ENCODE results near the gene OSBPL2. TPM values are rescaled to one million over a fixed set of nuclear protein-coding genes. Genes with fewer than 3 reads are reported as not detected.

The OSBPL2 gene
- total and polyA plus RNA-seq, 2 experiments from 2014 or later, result 16.6 to 31.2 TPM

DNA sequence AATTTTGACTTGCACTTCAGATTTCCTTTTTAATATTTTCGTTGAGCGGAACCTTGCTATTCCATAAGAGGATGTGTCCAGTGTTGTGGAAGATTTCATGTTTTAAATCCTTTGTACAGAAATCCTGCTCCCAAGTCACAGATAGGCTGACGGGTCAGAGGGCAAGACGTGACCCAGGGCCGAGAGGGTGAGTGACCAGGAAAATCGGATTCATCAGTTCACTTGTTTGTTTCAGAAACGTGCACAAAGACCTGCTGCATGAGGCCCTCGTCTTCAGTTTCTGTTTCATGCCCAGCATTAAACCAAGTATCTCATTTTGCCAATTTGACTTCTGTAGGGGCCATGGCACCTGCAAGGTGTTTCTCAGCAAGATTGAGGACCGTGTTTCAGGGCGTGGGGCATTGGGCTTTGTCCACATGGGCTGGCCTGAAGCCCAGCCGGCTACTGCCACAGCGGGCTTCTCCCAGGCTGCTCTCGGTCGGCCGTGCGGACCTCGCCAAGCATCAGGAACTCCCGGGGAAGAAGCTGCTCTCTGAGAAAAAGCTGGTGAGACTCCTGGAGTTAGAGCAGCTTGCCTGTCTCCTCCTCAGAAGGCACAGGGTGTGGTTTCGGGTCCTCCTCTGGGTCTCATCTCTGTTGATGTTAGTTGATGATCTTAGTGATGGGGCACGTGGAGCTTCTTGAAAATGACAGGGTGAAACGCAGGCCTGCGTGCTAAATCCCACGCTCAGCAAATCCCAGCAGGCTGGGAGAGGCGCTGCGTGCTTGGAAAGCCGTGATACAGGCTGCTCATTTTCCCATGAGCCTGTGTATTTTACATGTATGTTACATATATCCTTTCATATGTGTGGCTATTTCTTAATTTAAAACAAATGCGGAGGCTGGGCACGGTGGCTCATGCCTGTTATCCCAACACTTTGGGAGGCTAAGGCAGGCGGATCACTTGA lies 45.0 kb upstream of the OSBPL2 start (continued):
- TF ChIP-seq, protein P1, sequence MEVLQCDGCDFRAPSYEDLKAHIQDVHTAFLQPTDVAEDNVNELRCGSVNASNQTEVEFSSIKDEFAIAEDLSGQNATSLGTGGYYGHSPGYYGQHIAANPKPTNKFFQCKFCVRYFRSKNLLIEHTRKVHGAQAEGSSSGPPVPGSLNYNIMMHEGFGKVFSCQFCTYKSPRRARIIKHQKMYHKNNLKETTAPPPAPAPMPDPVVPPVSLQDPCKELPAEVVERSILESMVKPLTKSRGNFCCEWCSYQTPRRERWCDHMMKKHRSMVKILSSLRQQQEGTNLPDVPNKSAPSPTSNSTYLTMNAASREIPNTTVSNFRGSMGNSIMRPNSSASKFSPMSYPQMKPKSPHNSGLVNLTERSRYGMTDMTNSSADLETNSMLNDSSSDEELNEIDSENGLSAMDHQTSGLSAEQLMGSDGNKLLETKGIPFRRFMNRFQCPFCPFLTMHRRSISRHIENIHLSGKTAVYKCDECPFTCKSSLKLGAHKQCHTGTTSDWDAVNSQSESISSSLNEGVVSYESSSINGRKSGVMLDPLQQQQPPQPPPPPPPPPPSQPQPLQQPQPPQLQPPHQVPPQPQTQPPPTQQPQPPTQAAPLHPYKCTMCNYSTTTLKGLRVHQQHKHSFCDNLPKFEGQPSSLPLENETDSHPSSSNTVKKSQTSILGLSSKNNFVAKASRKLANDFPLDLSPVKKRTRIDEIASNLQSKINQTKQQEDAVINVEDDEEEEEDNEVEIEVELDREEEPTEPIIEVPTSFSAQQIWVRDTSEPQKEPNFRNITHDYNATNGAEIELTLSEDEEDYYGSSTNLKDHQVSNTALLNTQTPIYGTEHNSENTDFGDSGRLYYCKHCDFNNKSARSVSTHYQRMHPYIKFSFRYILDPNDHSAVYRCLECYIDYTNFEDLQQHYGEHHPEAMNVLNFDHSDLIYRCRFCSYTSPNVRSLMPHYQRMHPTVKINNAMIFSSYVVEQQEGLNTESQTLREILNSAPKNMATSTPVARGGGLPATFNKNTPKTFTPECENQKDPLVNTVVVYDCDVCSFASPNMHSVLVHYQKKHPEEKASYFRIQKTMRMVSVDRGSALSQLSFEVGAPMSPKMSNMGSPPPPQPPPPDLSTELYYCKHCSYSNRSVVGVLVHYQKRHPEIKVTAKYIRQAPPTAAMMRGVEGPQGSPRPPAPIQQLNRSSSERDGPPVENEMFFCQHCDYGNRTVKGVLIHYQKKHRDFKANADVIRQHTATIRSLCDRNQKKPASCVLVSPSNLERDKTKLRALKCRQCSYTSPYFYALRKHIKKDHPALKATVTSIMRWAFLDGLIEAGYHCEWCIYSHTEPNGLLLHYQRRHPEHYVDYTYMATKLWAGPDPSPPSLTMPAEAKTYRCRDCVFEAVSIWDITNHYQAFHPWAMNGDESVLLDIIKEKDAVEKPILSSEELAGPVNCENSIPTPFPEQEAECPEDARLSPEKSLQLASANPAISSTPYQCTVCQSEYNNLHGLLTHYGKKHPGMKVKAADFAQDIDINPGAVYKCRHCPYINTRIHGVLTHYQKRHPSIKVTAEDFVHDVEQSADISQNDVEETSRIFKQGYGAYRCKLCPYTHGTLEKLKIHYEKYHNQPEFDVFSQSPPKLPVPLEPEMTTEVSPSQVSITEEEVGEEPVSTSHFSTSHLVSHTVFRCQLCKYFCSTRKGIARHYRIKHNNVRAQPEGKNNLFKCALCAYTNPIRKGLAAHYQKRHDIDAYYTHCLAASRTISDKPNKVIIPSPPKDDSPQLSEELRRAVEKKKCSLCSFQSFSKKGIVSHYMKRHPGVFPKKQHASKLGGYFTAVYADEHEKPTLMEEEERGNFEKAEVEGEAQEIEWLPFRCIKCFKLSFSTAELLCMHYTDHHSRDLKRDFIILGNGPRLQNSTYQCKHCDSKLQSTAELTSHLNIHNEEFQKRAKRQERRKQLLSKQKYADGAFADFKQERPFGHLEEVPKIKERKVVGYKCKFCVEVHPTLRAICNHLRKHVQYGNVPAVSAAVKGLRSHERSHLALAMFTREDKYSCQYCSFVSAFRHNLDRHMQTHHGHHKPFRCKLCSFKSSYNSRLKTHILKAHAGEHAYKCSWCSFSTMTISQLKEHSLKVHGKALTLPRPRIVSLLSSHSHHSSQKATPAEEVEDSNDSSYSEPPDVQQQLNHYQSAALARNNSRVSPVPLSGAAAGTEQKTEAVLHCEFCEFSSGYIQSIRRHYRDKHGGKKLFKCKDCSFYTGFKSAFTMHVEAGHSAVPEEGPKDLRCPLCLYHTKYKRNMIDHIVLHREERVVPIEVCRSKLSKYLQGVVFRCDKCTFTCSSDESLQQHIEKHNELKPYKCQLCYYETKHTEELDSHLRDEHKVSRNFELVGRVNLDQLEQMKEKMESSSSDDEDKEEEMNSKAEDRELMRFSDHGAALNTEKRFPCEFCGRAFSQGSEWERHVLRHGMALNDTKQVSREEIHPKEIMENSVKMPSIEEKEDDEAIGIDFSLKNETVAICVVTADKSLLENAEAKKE (CRISPR knock-in tag; IDR thresholded peaks at IDR 0.05), result no peak
- TF ChIP-seq CTCF (conservative IDR thresholded peaks at IDR 0.05; ENCODE audit: low read depth in 2 of 2), result no peak
- TF ChIP-seq POLR2AphosphoS5 (IDR thresholded peaks at IDR 0.05; ENCODE audit: low read depth), result no peak
- no peak for TF ChIP-seq ETS1 (IDR thresholded peaks at IDR 0.05)
- TF ChIP-seq ZNF114 (CRISPR knock-in tag; IDR thresholded peaks at IDR 0.05), result no peak

Measured in GM23338 (cell line).